GM04503 (cell line): ENCODE data around the gene MAML2.

Experiments used
- DNase-seq: peaks from one replicate; pipeline ENCODE4 v3.0.0-alpha.2; 2012; ENCODE audit warnings: low read depth

MAML2 gene

GRCh38 chr11:95964281-95964680 is 378.7 kb downstream of the MAML2 start:
- no peak for DNase-seq

DNA sequence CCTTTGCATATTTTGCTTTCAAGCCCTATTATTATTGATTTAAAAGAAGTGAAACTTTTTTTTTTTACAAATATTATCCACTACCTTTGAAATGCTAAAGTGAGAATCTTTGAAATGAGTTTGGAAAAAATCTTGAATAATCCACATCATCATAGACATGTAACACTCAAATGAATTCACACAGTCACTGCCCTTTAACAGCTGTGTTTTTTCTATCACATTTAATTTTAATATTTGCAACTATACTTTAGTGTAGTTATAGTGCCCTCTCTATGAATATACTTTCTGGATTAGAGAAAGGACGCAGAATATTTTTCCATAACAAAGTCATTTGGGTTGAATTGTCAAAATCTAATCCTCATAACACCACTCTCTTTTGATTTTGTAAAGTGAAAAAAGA is 381.2 kb downstream of the MAML2 start:
- DNase-seq = no peak

GRCh38 chr11:95950905-95951304 is 392.1 kb downstream of the MAML2 start:
- no peak for DNase-seq

- no peak for DNase-seq
Observed at GRCh38 chr11:95948637-95949036, 394.4 kb downstream of the MAML2 start.

GRCh38 chr11:95944623-95945022 is 398.4 kb downstream of the MAML2 start:
- no peak for DNase-seq

DNA sequence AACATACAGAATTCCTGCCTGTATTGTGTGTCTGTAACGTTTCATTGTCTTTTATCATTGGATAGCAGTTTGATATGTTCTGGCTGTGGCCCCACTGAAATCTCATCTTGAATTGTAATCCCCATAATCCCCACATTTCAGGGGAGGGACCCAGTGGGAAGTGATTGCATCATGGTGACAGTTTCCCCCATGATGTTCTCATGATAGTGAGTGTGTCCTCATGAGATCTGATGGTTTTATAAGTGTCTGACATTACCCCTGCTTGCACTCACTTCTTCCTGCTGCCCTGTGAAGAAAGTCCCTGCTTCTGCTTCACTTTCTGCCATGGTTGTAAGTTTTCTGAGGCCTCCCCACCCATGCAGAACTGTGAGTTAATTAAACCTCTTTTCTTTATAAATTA is 399.4 kb downstream of the MAML2 start:
- DNase-seq = no peak

DNA sequence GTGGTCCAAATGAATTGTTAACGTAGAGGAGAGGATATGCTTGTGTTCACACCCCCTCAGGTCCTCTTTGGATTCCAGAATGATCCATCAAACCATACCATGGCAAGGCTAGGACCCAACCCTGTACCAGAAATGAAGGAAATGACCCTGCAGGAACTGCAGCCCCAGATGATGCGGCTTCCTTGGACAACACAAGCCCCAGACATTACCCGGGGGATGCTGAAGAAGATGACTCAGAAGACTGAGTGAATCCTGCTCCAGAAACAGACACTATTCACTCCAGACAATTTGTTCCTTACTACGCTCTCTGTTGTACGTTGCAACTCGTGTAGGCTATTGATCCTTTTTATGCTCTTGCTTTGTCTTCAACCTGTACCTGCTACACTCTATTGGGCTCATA is 403.9 kb downstream of the MAML2 start:
- DNase-seq = no peak

DNA sequence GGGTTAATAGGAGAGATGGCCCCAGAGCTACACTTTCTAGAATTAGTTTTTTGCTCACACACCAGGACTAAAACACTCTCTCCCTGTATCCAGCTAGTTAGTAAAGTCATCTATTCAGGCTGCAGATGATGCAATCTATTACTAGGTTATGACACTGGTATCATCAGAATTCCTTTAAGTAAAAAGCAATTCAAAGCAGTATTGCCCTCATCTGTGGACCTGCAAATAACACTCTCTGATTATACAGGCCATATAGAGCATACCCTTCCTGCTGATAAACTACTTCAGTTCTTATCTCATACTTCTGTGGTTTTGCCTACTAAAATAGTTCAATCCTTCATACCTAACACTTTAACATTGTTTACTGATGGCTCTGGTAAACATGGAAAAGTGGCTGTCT is 405.6 kb downstream of the MAML2 start:
- DNase-seq = no peak

DNA sequence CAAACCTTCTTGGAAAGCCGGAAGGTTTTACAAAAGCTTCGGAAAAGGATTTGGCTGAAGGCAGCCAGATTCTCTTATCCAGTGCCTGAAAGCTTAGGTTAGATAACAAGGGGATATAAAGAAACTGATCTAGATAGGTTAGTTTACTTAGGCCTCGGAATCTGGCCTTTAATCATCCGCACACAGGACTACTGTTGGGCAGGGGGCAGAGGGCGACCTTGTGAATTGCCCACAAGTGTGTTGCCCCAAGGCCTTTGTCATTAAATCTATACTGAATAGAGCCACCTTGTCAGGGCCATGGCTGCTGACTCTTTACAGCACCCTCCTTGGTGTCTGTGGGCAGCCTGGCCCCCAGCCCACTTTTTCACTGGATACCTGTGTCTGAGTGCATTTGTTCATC is 409.4 kb downstream of the MAML2 start:
- DNase-seq = no peak

- DNase-seq = no peak
Observed at GRCh38 chr11:95931916-95932315, 411.1 kb downstream of the MAML2 start.

DNA sequence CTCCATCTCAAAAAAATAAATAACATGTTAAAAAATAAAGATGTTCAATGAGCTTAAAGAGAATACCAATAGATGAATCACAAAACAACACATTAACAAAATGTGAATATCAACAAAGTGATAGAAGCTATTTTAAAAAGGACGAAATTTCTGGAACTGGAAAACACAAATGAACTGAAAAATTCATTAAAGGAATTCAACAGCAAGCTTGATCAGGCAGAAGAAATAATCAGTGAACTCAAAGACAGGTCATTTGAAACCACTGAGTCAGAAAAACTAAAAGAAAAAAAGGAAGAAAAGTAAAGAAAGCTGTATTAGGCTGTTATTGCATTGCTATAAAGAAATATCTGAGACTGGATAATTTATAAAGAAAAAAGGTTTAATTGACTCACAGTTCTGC is 412.0 kb downstream of the MAML2 start:
- no peak for DNase-seq

DNA sequence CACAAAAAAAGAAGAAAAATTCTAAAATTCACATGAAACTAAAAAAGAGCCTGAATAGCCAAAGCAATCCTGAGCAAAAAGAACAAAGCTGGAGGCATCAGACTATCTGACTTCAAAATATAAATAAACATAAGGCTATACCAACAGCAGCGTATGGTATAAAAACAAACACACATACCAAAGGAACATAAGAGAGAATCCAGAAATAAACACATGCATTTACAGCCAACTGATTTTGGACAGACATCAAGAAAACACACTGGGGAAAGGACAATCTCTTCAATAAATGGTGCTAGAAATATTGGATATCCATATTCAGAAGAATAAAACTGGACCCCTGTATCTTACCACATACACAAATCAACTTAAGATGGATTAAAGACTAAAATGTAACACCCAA is 416.3 kb downstream of the MAML2 start:
- DNase-seq = no peak
